ENCODE data around the gene NDFIP2.
A peak's percentile ranks its signal among the peaks of the same experiment; 100 is the strongest.

Gene NDFIP2

GRCh38 chr13:79458436-79458835 lies 22.5 kb upstream of the NDFIP2 start:
- DNase-seq (ENCODE audit: low read depth in 2 of 2): no peak

- DNase-seq (ENCODE audit: low read depth in 2 of 2): no peak
These were observed 21.0 kb upstream of the NDFIP2 start for GRCh38 chr13:79459906-79460305.

DNA sequence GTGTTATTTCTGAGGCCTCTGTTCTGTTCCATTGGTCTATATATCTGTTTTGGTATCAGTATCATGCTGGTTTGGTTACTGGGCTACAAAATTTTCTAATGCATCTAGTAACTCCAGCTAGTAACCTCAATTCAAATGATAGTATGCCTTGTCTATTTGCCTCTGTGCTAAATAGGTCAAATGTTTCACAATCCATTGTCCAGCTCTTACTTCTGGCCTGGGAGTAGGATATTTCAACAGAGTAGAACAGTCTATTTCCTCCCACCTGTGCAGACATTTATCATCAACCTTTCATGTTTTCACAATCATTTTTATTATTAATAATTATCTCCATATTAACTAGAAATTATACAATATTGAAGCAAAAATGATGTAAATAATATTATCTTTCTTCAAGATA lies 18.1 kb upstream of the NDFIP2 start:
- DNase-seq (ENCODE audit: low read depth in 2 of 2): no peak

GRCh38 chr13:79463604-79464003 lies 17.4 kb upstream of the NDFIP2 start:
- DNase-seq (ENCODE audit: low read depth in 2 of 2): no peak

- no peak for DNase-seq (ENCODE audit: low read depth in 2 of 2)
These were observed 14.1 kb upstream of the NDFIP2 start for GRCh38 chr13:79466872-79467271.

DNA sequence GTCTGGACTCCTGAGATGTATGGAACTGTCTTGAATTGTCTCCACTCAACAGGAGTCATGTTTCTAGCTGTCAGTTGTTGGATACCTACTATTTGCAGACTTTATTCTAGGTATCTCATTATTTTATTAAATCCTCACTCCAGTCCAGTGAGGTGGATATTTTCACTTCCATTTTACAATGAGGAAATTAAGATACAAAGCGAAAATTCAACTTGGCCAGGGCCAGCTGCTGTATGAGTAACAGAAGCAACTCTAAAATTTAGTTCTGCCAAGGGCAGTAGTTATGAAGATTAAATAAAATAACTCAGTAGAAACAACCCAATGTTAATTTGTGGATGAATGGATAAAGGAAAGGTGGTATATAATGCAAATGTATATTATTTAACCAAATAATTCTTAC lies 12.6 kb upstream of the NDFIP2 start:
- DNase-seq (ENCODE audit: low read depth in 2 of 2): no peak

GRCh38 chr13:79468819-79469218 lies 12.1 kb upstream of the NDFIP2 start:
- DNase-seq (ENCODE audit: low read depth in 2 of 2): no peak

DNA sequence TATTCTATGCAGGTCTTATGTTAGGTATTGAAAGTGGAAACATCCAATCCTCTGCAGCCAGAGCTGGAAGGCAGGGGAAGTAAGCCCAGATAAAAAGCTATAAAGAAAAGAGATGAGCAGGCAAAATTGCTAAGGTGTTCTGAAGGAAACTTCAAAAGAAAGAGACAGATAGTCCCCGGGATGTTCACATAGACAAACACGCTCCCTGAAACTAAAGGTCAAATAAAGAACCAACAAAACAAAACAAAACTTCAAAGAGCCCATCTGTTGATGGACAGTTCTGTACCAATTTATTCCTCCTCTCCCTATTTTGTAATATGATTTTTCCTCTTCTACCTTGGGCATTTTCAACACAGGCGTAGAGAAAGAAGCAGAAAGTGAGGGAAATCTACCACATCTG lies 11.3 kb upstream of the NDFIP2 start:
- no peak for DNase-seq (ENCODE audit: low read depth in 2 of 2)

GRCh38 chr13:79470666-79471065 lies 10.3 kb upstream of the NDFIP2 start:
- DNase-seq (ENCODE audit: low read depth in 2 of 2): no peak

DNA sequence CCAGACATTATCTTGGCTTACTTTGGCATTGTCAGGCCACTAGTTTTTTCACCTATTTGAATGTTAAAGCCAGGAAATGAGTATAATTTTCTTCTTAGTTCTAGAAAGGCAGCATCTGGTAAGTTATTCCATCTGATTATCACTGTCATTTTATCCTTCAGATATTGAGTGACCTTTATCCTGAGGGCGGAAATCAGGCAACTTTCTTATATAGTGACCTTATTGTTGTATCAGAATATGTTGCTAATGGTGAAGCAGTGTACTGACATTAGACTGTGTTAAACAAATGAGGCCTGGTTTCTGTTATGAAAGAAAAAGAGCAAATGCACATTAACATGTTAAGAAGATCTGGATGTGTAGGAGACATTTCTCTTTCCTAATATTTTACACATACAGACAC lies 5.4 kb upstream of the NDFIP2 start:
- no peak for DNase-seq (ENCODE audit: low read depth in 2 of 2)

DNA sequence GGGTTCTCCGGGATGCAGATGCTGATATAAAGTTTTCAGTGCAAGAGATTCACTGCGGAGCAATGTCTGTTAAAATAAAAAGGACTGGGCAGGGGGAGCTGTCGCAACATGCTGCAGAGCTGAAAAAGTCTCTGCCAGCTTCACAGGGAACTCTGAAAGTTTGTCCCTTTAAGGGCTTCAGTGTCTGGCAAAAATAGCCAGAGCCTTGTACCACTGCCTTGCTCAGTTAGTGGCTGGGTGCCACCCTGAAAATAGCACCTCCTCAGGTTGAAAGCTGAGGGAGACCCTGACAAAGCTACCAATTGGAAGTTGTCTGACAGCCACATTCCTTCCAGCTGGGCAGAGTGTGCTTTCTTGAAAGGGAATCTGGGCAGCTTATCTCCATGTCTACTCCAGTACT lies 3.0 kb upstream of the NDFIP2 start:
- DNase-seq (ENCODE audit: low read depth in 2 of 2): no peak

GRCh38 chr13:79479882-79480281 lies 1.1 kb upstream of the NDFIP2 start:
- no peak for DNase-seq (ENCODE audit: low read depth in 2 of 2)

DNA sequence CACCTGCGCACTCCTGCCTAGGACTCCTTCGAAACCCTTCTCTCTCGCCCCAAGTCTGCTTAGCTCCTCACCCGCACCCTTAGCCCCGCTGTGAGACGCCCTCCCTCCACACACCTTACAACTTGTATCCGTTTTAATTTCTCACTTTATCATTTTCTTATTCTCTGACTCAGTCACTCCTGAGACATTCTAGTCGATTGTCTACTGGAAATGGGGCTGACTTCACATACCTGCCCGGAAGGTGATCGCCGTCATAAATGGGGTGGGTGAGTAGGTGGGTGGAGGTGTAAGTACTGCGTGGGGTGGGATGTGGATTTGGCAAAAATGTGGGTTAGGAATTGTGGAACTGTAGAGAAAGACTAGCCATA lies 714 bp downstream of the NDFIP2 start:
- DNase-seq (ENCODE audit: low read depth in 2 of 2): peak; percentile 75 to 76

DNA sequence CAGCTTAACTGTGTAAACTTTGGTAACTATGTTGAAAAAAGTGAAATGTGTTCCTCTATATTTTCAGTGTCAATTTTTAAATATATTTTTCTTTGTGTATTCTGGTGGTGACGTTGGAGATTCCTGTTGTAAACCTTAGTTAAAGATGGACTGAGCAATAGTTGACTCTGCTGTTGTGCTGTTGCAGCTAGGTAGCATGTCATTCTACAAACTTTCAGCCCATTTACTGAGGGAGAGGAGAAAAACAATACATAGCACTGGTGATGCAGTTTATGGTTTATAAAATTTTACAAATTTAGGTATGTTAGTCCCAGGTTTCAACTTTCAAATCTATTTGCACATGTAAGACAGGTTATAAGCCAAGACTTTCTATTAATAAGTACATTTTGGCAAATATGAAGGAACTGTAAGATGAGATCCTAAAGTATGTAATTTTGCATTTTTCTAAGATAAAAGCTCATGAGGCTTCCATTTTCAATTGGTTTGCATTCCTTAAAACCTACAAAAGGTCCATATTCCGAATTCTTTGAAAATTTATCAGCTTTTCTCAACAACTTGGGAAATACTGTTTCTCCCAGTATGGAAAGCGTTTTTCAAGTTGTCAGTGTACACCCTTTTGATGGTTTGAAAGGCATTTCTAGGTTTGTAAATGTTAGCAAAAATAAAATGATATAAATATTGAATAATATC lies 1.5 kb downstream of the NDFIP2 start:
- no peak for DNase-seq (ENCODE audit: low read depth in 2 of 2)

DNA sequence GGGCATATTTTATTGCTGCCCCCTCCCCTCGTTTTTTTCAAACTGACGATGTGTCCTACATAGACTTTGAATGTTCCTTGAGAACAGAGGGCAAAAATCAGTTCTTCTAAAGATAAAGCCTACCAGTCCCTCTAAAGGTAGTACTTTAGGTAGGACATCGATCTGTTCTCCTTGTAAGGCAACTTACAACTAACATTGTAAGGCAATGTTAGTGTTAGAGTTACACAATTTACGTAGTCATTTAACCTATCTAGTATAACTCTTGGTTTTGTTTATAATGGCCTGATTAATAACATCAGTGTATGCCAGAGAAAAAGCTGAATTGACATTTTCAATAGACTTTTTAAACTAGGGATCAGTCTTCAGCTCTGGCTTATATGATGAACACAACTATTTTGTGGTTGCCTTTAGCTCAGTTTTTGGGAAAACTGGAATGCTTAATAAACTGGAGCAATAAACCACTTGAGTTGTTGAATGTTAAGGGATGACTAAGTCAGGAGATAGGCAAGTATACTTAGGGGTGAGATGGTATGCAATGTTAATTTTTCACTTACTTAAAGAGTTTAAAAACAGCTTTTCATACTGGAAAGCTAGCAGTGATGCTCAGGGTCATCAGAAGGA lies 2.2 kb downstream of the NDFIP2 start:
- DNase-seq (ENCODE audit: low read depth in 2 of 2): no peak

GRCh38 chr13:79485014-79485811 lies 4.3 kb downstream of the NDFIP2 start:
- no peak for DNase-seq (ENCODE audit: low read depth in 2 of 2)

DNA sequence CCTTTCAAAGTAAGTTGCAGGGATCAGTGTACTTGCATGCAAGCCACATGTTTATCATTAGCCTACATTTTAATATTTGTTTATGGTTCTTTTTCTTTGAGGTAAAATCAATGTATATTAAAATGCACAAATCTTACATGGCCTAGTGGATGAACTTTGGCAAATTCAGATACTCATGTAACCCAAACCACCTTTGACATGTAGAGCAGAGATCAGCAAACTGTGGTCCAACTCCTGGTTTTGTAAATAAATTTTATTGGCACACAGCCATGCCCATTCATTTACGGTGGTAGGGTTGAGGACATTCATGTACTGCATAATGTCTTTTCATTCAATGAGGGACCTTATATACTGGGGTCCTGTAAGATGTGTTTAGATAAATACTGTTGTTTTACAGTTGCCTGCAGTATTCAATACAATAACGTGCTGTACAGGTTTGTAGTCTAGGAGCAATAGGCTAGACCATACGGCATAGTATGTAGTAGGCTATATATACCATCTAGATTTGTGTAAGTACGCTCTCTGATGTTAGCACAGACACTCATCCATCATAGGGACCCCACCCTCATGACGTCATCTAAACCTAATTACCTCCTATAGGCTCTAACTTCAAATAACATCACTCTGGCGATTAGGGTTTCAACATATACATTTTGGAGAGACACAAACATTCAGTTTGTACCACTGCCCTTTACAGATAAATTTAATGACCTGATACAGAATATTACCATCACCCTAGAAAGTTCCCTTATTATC lies 5.7 kb downstream of the NDFIP2 start:
- DNase-seq (ENCODE audit: low read depth in 2 of 2): no peak

GRCh38 chr13:79490326-79490725 lies 9.4 kb downstream of the NDFIP2 start:
- DNase-seq (ENCODE audit: low read depth in 2 of 2): no peak

GRCh38 chr13:79490824-79491223 lies 9.9 kb downstream of the NDFIP2 start:
- DNase-seq (ENCODE audit: low read depth in 2 of 2): no peak

DNA sequence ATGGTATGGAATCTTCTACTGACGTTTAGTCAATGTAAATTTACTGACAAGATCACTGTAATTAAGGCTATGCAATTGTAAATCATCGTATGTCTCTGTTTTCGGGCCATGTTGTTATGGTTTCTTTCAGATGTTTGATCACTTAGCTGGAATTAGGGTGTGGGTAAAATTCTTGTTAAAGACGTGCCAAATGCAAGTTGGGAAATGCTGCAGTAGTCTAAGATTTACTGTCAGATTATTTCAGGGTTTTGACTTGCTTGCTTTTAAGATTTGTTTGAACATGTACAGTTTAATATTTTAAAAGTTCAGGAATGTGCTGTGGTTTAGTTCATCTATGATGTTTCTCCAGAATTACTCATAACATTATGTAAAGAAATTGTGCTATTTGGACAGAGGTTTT lies 10.8 kb downstream of the NDFIP2 start:
- DNase-seq (ENCODE audit: low read depth in 2 of 2): no peak

GRCh38 chr13:79492313-79492798 lies 11.4 kb downstream of the NDFIP2 start:
- peak; percentile 17 to 24 for DNase-seq (ENCODE audit: low read depth in 2 of 2)

GRCh38 chr13:79492918-79493594 lies 12.1 kb downstream of the NDFIP2 start:
- no peak for DNase-seq (ENCODE audit: low read depth in 2 of 2)
